HepG2 (cell line): ENCODE data around the gene ZNF507. TPM values are rescaled to one million over a fixed set of nuclear protein-coding genes. Genes with fewer than 3 reads are reported as not detected.

Experiments
- AKNA ChIP-seq: sonication (generic); formaldehyde crosslinking; IDR thresholded peaks from 2 replicates; pipeline ENCODE4 v1.4.0; 2020; ENCODE audit warnings: missing genetic modification reagents, borderline replicate concordance
- CCDC6 ChIP-seq: sonication (generic); formaldehyde crosslinking; IDR thresholded peaks from 2 replicates; pipeline ENCODE4 v1.8.1; 2022; ENCODE audit warnings: mild to moderate bottlenecking, missing genetic modification reagents, moderate library complexity
- CREM ChIP-seq, 2 experiments: sonication (generic) in 1 of 2; formaldehyde crosslinking in 1 of 2; IDR thresholded peaks; 2 replicates each; pipeline versions ENCODE4 v1.4.0 to v1.6.1; 2016 to 2020; ENCODE audit warnings: antibody characterized with exemption in 1 of 2, mild to moderate bottlenecking in 1 of 2, missing genetic modification reagents in 1 of 2
- HMG20A ChIP-seq: IDR thresholded peaks from 2 replicates; pipeline ENCODE4 v1.6.1; 2016; ENCODE audit warnings: borderline replicate concordance
- HNF1B ChIP-seq: sonication (generic); formaldehyde crosslinking; IDR thresholded peaks from 2 replicates; pipeline ENCODE4 v1.5.1; 2020; ENCODE audit warnings: mild to moderate bottlenecking, moderate library complexity, missing genetic modification reagents
- HNRNPLL ChIP-seq: fragments of 200-400 bp; formaldehyde crosslinking; IDR thresholded peaks from 2 replicates; pipeline ENCODE4 v1.6.1; 2017; ENCODE audit warnings: mild to moderate bottlenecking, low read depth, low read length; ENCODE audit not compliant: poor library complexity, severe bottlenecking
- NFYC ChIP-seq: IDR thresholded peaks from 2 replicates; pipeline ENCODE4 v1.6.1; 2016; ENCODE audit warnings: missing genetic modification reagents, missing compliant biosample characterization
- SNAI1 ChIP-seq: sonication (generic); formaldehyde crosslinking; IDR thresholded peaks from 2 replicates; pipeline ENCODE4 v1.5.0; 2020; ENCODE audit warnings: mild to moderate bottlenecking, missing genetic modification reagents, borderline replicate concordance
- SP5 ChIP-seq: IDR thresholded peaks from 2 replicates; pipeline ENCODE4 v1.6.1; 2016; ENCODE audit warnings: low read depth, borderline replicate concordance
- SRY ChIP-seq: sonication (generic); formaldehyde crosslinking; IDR thresholded peaks from 2 replicates; pipeline ENCODE4 v1.8.0; 2022; ENCODE audit warnings: mild to moderate bottlenecking, missing genetic modification reagents
- THRA ChIP-seq: sonication (generic); formaldehyde crosslinking; IDR thresholded peaks from 2 replicates; pipeline ENCODE4 v1.4.0; 2020; ENCODE audit warnings: missing genetic modification reagents, borderline replicate concordance
- ZNF138 ChIP-seq: sonication (generic); formaldehyde crosslinking; IDR thresholded peaks from 2 replicates; pipeline ENCODE4 v1.5.0; 2020; ENCODE audit warnings: mild to moderate bottlenecking, low read depth, missing genetic modification reagents
- ZNF850 ChIP-seq: sonication (generic); formaldehyde crosslinking; conservative IDR thresholded peaks from 2 replicates; pipeline ENCODE4 v1.9.0; 2021; ENCODE audit warnings: mild to moderate bottlenecking, missing genetic modification reagents
- ZXDC ChIP-seq: sonication (generic); formaldehyde crosslinking; IDR thresholded peaks from 2 replicates; pipeline ENCODE4 v1.5.0; 2020; ENCODE audit warnings: mild to moderate bottlenecking, missing genetic modification reagents
- polyA plus RNA-seq, 8 experiments: library from polyadenylated mRNA; depleted of rRNA in 3 of 8; stranded (reverse) in 7 of 8; unstranded in 1 of 8; fragments of >200 nt; fragmentation: Illumina TruSeq in 4 of 8; extraction: Trizol in 4 of 8; gene quantifications; 2 replicates each; pipeline versions ENCODE4 v1.2.1 to v1.2.3, GENCODE V29; 2011 to 2016; ENCODE audit warnings: low read depth in 4 of 8, missing spikeins in 1 of 8, mixed read lengths in 1 of 8; ENCODE audit not compliant: insufficient read depth in 1 of 8
- total RNA-seq, 5 experiments: library from RNA; depleted of rRNA; stranded (reverse); fragments of >200 nt; fragmentation: Illumina TruSeq; extraction: Trizol; gene quantifications; 2 replicates each; pipeline ENCODE4 v1.2.3, GENCODE V29; 2016; ENCODE audit warnings: low read depth in 1 of 5

The ZNF507 gene
- total and polyA plus RNA-seq, 2 of the 13 experiments (the other 11 are each of a cell fraction or from before 2014, with no cell fraction given): 7.3 to 10.9 TPM

GRCh38 chr19:32405431-32406160 lies 60.2 kb downstream of the ZNF507 start, which contains the start of gene DPY19L3 (continued):
- TF ChIP-seq AKNA (CRISPR knock-in tag): no peak
- TF ChIP-seq HNRNPLL: peak; percentile 90
- peak; percentile 66; the same call in 1 of the 2 replicates for TF ChIP-seq THRA (CRISPR knock-in tag)
- 0 out of 2 replicates have a peak, but pooled peaks have one; percentile 79 for TF ChIP-seq ZNF138 (CRISPR knock-in tag)
- peak; percentile 31; the same call in 1 of the 2 replicates for TF ChIP-seq CREM (IDR thresholded peaks at IDR 0.05)
- TF ChIP-seq CREM (CRISPR knock-in tag; IDR thresholded peaks at IDR 0.05): no peak
- TF ChIP-seq SRY: peak; percentile 69; the same call in 1 of the 2 replicates
- peak; percentile 91 for TF ChIP-seq SP5 (CRISPR knock-in tag)
- TF ChIP-seq HMG20A (CRISPR knock-in tag): no peak
- peak; percentile 27; the same call in 1 of the 2 replicates for TF ChIP-seq HNF1B (CRISPR knock-in tag)
- TF ChIP-seq NFYC: peak; percentile 85
- TF ChIP-seq ZXDC: no peak
- no peak for TF ChIP-seq ZNF850 (CRISPR knock-in tag)
- no peak for TF ChIP-seq SNAI1 (CRISPR knock-in tag)
- TF ChIP-seq CCDC6 (CRISPR knock-in tag): peak; percentile 77; the same call in 1 of the 2 replicates
